Stimulated activated memory B cell treated with anti-CD40 and anti-IgM and Interleukin-4, amounts not matched to agents 10 μg/mL and 1 μg/mL and 100 μg/mL, for 72 hours (primary cell): ENCODE data around the gene HSP90AA1.
"Not testable (repeated sequence)": the region's sequence is repeated elsewhere in the genome, so short reads cannot be mapped to it uniquely, and the experiment has no call there.

Source experiments
- ATAC-seq: fragments of 150-1000 bp; cut with Tn5 transposase; 2 replicates; pipeline ENCODE4 v1.10.0; 2021
- H3K27ac Mint-ChIP-seq: one replicate; pipeline ENCODE4 v1.8.0; 2022; ENCODE audit warnings: mild to moderate bottlenecking, mixed read lengths
- H3K27me3 Mint-ChIP-seq: one replicate; pipeline ENCODE4 v1.8.0; 2022; ENCODE audit warnings: mixed read lengths
- H3K36me3 Mint-ChIP-seq: one replicate; pipeline ENCODE4 v1.8.0; 2022; ENCODE audit warnings: mixed read lengths
- H3K4me1 Mint-ChIP-seq: one replicate; pipeline ENCODE4 v1.8.0; 2022; ENCODE audit warnings: mixed read lengths
- H3K4me3 Mint-ChIP-seq: one replicate; pipeline ENCODE4 v1.8.0; 2022; ENCODE audit warnings: mild to moderate bottlenecking, moderate library complexity, mixed read lengths
- H3K9me3 Mint-ChIP-seq: one replicate; pipeline ENCODE4 v1.8.0; 2022; ENCODE audit warnings: mixed read lengths

Gene HSP90AA1

DNA sequence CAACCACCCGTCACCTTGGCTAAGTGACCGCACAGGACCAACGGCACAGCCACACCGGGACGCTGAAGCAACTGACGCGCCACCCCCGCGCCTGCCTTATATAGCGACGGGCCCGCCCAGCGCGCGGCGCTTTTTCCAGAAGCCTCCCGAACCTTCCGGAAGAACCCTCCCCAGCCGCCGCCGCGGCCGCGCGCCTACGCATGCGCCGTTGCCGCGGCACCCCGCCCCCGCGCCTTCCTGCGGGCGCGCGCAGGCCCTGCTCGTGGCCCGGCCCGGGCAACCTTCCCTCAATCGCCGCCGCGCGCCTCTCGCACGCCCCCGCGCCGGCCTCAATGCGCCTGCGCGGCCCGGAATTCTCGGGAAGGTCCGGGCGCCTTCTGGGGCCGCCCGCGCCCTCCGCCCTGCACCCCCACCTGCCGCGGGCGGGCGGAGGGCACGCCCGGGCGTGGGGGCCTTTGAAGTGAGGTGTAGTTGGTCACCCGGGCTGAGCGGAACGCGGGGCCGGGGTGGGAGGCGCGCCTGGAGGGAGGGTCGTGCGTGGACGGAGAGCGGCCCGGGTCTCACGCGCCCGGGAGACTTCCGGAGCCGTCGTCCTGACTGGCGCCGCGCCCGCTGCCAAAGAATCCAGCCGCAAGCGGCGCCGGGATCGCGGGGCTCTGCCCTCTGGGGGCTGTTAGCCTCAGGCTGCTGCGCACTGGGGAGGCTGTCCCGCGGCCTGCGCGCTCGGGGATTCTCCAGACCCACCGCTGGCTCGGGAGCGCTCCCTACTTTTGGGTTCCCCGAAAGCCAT lies at the start of gene HSP90AA1:
Gene HSP90AA1 (minus strand): TSS at position 73 of the 790 bp plus-strand sequence. CDS start 666 bp downstream, outside the sequence.
- Mint-ChIP-seq H3K9me3 (no peaks in the 10 kb centered on the region), H3K27me3 (no peaks in the 10 kb centered on the region), H3K4me1 (peaks cover 64% of the 10 kb centered on the region), H3K4me3 (peak within 1 kb of the TSS; percentile 95), H3K36me3 (peaks cover 38% of the 10 kb centered on the region), H3K27ac (peak within 1 kb of the TSS; percentile 94)
- ATAC-seq, result peak; percentile 89

DNA sequence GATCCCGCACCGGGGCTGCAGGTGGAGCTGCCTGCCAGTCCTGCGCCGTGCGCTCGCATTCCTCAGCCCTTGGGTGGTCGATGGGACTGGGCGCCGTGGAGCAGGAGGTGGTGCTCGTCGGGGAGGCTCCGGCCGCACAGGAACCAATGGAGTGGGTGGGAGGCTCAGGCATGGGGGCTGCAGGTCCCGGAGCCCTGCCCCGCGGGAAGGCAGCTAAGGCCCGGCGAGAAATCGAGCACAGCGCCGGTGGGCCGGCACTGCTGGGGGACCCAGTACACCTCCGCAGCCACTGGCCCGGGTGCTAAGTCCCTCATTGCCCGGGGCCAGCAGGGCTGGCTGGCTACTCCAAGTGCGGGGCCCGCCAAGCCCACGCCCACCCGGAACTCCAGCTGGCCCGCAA lies 48.6 kb upstream of the HSP90AA1 start:
- H3K9me3 Mint-ChIP-seq, ATAC-seq, H3K27me3 Mint-ChIP-seq, H3K4me3 Mint-ChIP-seq, H3K27ac Mint-ChIP-seq: not testable (repeated sequence)
- Mint-ChIP-seq H3K4me1 (peaks cover 12% of the 10 kb centered on the region), H3K36me3 (peaks cover 27% of the 10 kb centered on the region)

DNA sequence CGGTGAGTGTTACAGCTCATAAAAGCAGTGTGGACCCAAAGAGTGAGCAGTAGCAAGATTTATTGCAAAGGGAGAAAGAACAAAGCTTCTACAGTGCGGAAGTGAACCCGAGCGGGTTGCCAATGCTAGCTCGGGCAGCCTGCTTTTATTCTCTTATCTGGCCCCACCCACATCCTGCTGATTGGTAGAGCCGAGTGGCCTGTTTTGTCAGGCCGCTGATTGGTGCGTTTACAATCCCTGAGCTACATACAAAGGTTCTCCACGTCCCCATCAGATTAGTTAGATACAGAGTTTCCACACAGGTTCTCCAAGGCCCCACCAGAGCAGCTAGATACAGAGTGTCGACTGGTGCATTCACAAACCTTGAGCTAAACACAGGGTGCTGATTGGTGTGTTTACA lies 47.9 kb upstream of the HSP90AA1 start:
- H3K9me3 Mint-ChIP-seq, H3K27ac Mint-ChIP-seq, H3K27me3 Mint-ChIP-seq: not testable (repeated sequence)

DNA sequence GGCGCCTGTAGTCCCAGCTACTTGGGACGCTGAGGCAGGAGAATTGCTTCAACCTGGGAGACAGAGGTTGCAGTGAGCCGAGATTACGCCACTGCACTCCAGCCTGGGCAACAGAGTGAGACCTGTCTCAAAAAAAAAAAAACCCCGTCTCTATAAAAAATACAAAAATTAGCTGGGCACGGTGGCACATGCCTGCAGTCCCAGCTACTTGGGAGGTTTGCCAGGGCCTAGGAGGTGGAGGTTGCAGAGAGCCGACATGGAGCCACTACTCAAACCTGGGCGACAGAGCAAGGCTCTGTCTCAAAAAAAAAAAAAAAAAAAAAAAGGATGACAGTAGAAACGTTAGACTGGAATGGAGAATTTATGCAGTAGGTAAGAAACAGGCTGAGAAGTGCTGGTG lies 47.2 kb upstream of the HSP90AA1 start:
- not testable (repeated sequence) for H3K4me3 Mint-ChIP-seq, H3K27ac Mint-ChIP-seq, ATAC-seq, H3K27me3 Mint-ChIP-seq, H3K9me3 Mint-ChIP-seq, H3K4me1 Mint-ChIP-seq
- H3K36me3 Mint-ChIP-seq, result peaks cover 31% of the 10 kb centered on the region

More for the DNA sequence above, 47.9 kb upstream of the HSP90AA1 start:
- ATAC-seq, H3K4me1 Mint-ChIP-seq, H3K4me3 Mint-ChIP-seq: not testable (repeated sequence)
- peaks cover 31% of the 10 kb centered on the region for H3K36me3 Mint-ChIP-seq

DNA sequence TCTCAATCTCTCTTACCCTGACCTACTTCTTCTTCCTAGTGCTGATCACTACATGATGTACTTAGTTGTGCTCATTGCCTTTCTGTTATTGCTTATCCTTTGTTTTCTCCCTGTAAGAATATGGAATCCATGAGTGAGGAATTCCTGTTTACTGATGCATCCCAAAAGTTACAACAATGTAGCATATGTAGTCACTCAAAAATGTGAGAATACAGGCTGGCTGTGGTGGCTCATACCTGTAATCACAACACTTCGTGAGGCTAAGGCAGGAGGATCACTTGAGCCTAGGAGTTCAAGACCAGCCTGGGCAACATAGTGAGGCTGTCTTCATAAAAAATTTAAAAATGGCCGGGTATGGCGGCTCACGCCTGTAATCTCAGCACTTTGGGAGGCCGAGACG lies 44.9 kb upstream of the HSP90AA1 start:
- no peaks in the 10 kb centered on the region for H3K9me3 Mint-ChIP-seq
- H3K27ac Mint-ChIP-seq, result no peak overlapping the region
- no peaks in the 10 kb centered on the region for H3K27me3 Mint-ChIP-seq
- no peak for ATAC-seq
- H3K36me3 Mint-ChIP-seq, result peaks cover 37% of the 10 kb centered on the region
- H3K4me1 Mint-ChIP-seq, result no peaks in the 10 kb centered on the region
- no peak overlapping the region for H3K4me3 Mint-ChIP-seq

DNA sequence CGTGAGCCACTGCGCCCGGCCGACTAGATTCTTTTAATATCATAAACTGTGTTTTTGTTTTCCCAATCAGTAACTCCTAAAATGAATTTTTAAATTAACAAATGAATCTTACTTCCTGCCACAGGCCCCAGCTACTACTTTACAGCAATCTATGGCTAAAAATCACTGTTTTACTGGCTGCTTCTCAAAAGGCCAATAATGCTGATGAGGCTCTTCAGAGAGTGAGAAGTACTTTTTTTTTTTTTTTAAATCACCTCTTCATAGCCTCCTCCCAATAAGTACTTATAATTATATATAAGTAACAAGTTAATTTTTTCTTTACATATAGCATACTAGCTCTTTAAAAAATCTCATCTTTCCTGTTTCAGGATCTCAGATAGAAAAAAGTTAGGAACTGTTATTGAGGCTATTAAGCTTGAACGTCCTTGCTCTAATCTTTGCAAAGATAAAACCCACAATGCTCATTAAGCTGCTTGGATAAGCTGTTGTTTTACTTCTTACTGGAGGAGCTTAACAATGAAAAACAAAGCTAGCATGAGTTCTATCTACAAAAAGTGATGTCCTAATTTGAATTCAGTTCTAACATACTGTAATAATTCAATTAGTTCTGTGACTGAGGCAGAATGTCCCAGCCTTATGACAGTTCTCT lies 40.1 kb upstream of the HSP90AA1 start:
- Mint-ChIP-seq H3K36me3 (peaks cover 23% of the 10 kb centered on the region), H3K4me3 (no peak overlapping the region), H3K9me3 (no peaks in the 10 kb centered on the region), H3K27ac (no peak overlapping the region), H3K4me1 (no peaks in the 10 kb centered on the region), H3K27me3 (no peaks in the 10 kb centered on the region)
- ATAC-seq, result no peak

DNA sequence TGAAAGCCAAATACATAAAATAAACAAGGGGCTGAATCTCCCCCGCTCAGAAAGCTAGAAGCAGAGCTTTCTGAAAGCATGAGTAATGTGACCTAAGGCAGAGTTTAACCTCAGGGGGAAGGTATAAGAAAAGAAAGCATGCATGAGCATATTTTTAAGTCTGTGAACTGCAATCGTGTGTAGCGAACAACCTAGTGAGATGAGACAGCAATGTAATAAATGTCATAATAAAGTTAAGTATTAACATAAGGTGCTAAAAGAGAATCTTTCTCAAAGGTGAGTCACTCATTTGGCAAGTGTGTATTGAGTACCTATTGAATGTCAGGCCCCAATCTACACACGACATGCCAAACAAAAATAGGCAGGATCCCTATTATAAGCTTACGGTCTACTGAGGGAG lies 38.7 kb upstream of the HSP90AA1 start:
- Mint-ChIP-seq H3K27ac (no peak overlapping the region), H3K9me3 (no peaks in the 10 kb centered on the region), H3K36me3 (peaks cover 11% of the 10 kb centered on the region), H3K27me3 (no peaks in the 10 kb centered on the region), H3K4me3 (no peak overlapping the region), H3K4me1 (no peaks in the 10 kb centered on the region)
- ATAC-seq, result no peak

DNA sequence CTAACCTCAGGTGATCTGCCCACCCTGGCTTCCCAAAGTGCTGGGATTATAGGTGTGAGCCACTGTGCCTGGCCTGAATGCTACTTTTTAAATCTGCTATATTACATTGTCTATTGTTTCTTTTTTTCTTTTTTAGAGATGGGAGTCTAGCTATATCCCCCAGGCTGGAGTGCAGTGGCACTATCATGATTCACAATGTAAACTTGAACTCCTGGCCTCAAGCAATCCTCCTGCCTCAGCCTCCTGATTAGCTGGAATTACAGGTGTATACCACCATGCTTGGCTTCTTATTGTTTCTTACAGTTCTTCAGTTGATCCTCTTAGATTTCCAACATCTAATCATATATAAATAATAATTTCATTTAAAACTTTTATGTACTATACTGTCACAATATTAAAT lies 37.6 kb upstream of the HSP90AA1 start:
- H3K36me3 Mint-ChIP-seq, result peaks cover 6% of the 10 kb centered on the region

DNA sequence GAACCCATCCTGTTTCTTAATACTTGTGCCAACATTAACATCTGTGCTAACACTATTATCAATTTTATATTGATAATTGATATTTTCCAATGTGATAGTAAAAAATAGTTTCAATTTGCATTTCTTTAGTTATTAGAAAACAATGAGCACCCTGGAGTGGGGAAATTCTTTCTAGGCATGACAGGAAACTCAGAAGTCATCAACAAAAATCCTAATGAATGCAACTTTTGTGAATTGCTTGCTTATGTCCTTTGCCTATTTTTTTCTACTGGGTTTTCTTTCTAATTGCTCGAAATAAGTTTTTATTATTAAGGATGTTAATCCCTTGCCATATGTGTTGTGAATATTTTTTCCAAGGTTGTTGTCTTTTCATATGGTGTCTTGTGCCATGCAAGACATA lies 34.7 kb upstream of the HSP90AA1 start:
- Mint-ChIP-seq H3K4me1 (no peaks in the 10 kb centered on the region), H3K27me3 (no peaks in the 10 kb centered on the region), H3K4me3 (no peak overlapping the region), H3K36me3 (peaks cover 23% of the 10 kb centered on the region), H3K9me3 (peaks cover 3% of the 10 kb centered on the region), H3K27ac (no peak overlapping the region)
- ATAC-seq, result no peak

More for the DNA sequence above, 37.6 kb upstream of the HSP90AA1 start:
- Mint-ChIP-seq H3K4me1 (no peaks in the 10 kb centered on the region), H3K4me3 (no peak overlapping the region), H3K27me3 (no peaks in the 10 kb centered on the region), H3K27ac (no peak overlapping the region), H3K9me3 (no peaks in the 10 kb centered on the region)
- no peak for ATAC-seq

DNA sequence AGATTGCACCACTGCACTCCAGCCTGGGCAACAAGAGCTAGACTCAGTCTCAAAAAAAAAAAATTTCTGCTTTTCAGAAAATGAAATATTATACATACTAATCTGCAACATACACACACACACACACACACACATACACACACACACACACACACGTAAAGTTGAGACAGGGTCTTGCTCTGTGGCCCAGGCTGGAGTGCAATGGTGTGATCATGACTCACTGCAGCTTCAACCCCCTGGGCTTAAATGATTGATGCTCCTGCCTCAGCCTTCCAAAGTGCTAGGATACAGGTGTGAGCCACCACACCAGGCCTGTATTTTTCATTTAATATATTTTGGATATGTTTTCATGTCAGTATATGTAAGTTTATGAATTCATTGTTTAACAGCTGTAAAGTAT lies 34.0 kb upstream of the HSP90AA1 start:
- Mint-ChIP-seq H3K4me3 (no peak overlapping the region), H3K9me3 (peaks cover 3% of the 10 kb centered on the region), H3K36me3 (peaks cover 23% of the 10 kb centered on the region), H3K4me1 (no peaks in the 10 kb centered on the region), H3K27me3 (no peaks in the 10 kb centered on the region), H3K27ac (no peak overlapping the region)
- ATAC-seq, result no peak

DNA sequence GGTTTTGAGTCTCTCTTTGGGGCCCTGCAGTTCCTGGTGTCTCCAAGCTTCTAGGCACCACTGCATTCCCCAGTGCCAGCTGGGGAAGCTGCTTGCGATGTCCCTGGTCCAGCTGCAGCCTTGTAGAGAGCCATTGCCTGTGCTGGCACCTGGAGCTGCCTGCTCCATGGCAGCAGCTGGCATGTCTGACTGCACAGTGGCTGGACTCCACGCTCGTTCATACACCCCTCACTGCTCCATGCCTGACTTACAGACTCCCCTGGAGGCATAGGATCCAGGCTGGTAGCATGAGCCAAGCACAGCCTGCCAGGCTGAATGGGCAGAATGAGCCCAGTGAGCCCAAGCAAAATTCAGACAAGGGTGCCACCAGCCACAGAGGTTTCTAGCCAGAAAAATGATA lies 31.0 kb upstream of the HSP90AA1 start:
- H3K27ac Mint-ChIP-seq, result no peak overlapping the region
- H3K4me1 Mint-ChIP-seq, result no peaks in the 10 kb centered on the region

DNA sequence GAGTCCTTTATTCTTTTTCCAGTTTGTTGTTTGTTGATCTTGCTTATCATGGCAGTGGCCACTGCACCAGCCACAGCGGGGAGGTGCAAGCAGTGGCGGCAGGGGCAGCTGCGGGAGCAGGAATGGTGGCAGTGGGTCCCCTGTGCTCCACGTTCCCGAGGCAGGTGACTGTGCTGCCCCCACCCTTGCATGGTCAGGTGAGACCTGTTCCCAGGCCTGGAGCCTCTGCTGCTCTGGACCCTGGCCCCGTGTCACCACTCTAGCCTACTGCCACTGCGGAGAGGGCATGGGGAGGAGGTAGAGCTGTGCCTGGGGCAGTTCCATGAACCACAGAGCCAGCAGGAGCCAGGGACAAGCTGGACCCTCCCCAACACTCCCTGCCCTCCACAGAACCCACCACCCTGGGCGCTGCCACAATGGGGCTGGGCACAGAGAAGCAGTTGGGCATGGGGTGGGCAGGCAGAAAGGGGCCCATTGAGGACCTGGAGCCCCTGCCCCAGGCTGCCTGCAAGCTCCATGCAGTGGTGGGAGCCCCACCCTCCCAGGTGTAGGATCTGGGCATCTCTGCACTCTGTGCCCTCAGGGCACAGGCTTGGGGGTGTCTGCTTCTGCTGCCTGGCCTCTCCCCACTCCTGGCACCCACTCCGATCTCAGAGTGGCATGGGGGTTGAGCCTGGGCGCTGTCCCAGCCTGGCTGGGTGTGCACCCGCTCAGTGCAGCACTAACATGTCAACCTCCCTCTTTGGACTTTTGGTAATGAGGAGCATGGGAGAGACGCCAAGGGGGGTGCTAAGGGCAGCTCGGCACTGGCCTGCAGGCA lies 29.7 kb upstream of the HSP90AA1 start:
- H3K4me3 Mint-ChIP-seq, result no peak overlapping the region

More for the DNA sequence above, 31.0 kb upstream of the HSP90AA1 start:
- no peak for ATAC-seq
- peaks cover 3% of the 10 kb centered on the region for H3K9me3 Mint-ChIP-seq
- H3K4me3 Mint-ChIP-seq, result no peak overlapping the region
- peaks cover 23% of the 10 kb centered on the region for H3K36me3 Mint-ChIP-seq
- H3K27me3 Mint-ChIP-seq, result no peaks in the 10 kb centered on the region

DNA sequence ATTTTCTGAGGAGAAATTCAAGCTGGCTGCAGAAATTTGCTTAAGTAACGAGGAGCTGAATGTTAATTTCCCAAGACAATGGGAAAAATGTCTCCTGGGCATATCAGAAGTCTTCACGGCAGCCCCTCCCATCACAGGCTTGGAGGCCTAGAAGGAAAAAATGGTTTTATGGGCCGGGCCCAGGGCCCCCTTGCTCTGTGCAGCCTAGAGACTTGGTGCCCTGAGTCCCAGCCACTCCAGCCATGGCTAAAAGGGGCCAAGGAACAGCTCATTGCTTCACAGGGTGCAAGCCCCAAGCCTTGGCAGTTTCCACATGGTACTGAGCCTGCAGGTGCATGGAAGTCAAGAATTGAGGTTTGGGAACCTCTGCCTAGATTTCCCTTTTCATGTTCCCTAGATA lies 24.3 kb upstream of the HSP90AA1 start:
- Mint-ChIP-seq H3K27ac (no peak overlapping the region), H3K4me3 (no peak overlapping the region), H3K27me3 (no peaks in the 10 kb centered on the region), H3K9me3 (peaks cover 6% of the 10 kb centered on the region), H3K36me3 (peaks cover 6% of the 10 kb centered on the region), H3K4me1 (peaks cover 14% of the 10 kb centered on the region)
- no peak for ATAC-seq

More for the DNA sequence above, 29.7 kb upstream of the HSP90AA1 start:
- peaks cover 23% of the 10 kb centered on the region for H3K36me3 Mint-ChIP-seq
- peaks cover 3% of the 10 kb centered on the region for H3K9me3 Mint-ChIP-seq
- H3K27me3 Mint-ChIP-seq, result no peaks in the 10 kb centered on the region
- ATAC-seq, result no peak
- H3K27ac Mint-ChIP-seq, result no peak overlapping the region
- H3K4me1 Mint-ChIP-seq, result no peaks in the 10 kb centered on the region

DNA sequence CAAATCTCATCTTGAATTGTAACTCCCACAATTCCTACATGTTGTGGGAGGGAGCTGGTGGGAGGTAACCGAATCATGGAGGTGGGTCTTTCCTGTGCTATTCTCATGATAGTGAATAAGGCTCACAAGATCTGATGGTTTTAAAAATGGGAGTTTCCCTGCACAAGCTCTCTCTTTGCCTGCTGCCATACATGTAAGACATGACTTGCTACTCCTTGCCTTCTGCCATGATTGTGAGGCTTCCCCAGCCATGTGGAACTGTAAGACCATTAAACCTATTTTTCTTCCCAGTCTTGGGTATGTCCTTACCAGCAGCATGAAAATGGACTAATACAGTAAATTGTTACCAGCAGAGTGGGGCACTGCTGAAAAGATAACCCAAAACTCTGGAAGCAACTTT lies 22.5 kb upstream of the HSP90AA1 start:
- peaks cover 17% of the 10 kb centered on the region for H3K4me1 Mint-ChIP-seq
- not testable (repeated sequence) for H3K9me3 Mint-ChIP-seq, H3K27me3 Mint-ChIP-seq, H3K36me3 Mint-ChIP-seq, ATAC-seq, H3K4me3 Mint-ChIP-seq, H3K27ac Mint-ChIP-seq

DNA sequence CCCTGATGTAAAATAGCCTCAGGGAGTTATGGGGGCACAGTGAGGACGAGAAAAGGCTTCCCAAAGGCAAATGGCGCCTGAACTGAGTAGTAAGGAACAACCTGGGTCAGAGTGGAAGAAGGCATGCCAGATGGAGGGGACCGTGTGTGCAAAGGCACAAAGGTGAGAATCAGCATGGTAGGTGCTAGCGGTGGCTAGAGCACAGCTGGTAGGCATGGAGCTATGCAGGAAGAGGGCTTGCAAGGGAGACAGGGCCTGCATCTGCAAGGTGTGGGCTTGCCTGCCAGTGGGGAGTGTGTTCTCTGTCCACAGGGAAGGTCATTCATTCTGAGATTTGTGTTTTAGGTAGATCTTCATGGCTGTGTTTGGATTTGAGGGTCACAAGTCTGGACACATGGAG lies 18.5 kb upstream of the HSP90AA1 start:
- no peak for ATAC-seq
- Mint-ChIP-seq H3K9me3 (peaks cover 6% of the 10 kb centered on the region), H3K27me3 (no peaks in the 10 kb centered on the region), H3K27ac (no peak overlapping the region), H3K4me3 (no peak overlapping the region), H3K36me3 (peaks cover 6% of the 10 kb centered on the region), H3K4me1 (peaks cover 25% of the 10 kb centered on the region)
